HCT116 (cell line): ENCODE measurements around the gene SHISAL1. TPM values are rescaled to one million over a fixed set of nuclear protein-coding genes. Genes with fewer than 3 reads are reported as not detected.

Source experiments
- ATAC-seq: fragments of 200-7000 bp; cut with Tn5 transposase; 2 replicates; pipeline ENCODE4 v1.9.1; 2020; ENCODE audit warnings: mild to moderate bottlenecking, moderate library complexity
- BruUV-seq: library from RNA; stranded (reverse); fragments of 400-500 nt; replicated peaks from 2 replicates; lab custom pipeline; 2021; lab: Mats Ljungman, UMichigan
- CTCF ChIA-PET: fragments of 300-600 bp; sonication (Branson Sonifier 250); formaldehyde crosslinking; loops from one replicate; lab custom pipeline; 2021; ENCODE audit warnings: antibody characterized with exemption; lab: Charles Lee
- POLR2A ChIA-PET: fragments of 300-600, 350-600 bp; sonication (Branson Sonifier 250); formaldehyde crosslinking; loops from one replicate; lab custom pipeline; 2021; ENCODE audit warnings: antibody characterized with exemption; lab: Charles Lee
- RAD21 ChIA-PET, 2 experiments: fragments of 300-600 bp; sonication (Branson Sonifier 250); formaldehyde crosslinking; loops; one replicate each; lab custom pipeline; 2023; ENCODE audit warnings: low total read pairs in 2 of 2; ENCODE audit not compliant: uncharacterized antibody in 2 of 2, unreplicated experiment in 2 of 2, low non-redundant PET in 1 of 2; lab: Charles Lee
- DNase-seq: peaks from one replicate; pipeline ENCODE4 v3.0.0-alpha.2; 2010; ENCODE audit warnings: low read depth, low spot score
- H2AFZ ChIP-seq: fragments of 200-600 bp; shearing (Covaris generic), sonication (generic); 2 replicates; pipeline ENCODE4 v1.6.1; 2017; ENCODE audit warnings: low read depth, mixed run types, mixed read lengths, antibody characterized with exemption, low read length; ENCODE audit not compliant: poor library complexity, severe bottlenecking
- H3K27ac ChIP-seq: 2 replicates; pipeline ENCODE4 v1.5.1; 2012; ENCODE audit warnings: low read depth, low read length
- H3K27me3 ChIP-seq: fragments of 200-600 bp; sonication (generic); 2 replicates; pipeline ENCODE4 v1.6.1; 2016; ENCODE audit warnings: mixed run types, low read length, mixed read lengths; ENCODE audit not compliant: insufficient read depth
- H3K36me3 ChIP-seq, 2 experiments: fragments of 200-500 bp in 1 of 2; fragments of 200-600 bp in 1 of 2; sonication (Bioruptor generic) in 1 of 2; sonication (generic) in 1 of 2; 2 replicates each; pipeline versions ENCODE4 v1.5.1 to v1.6.1; 2014 to 2016; ENCODE audit warnings: low read length in 2 of 2, inconsistent platforms in 1 of 2, mixed read lengths in 1 of 2, mixed run types in 1 of 2; ENCODE audit not compliant: insufficient read depth in 2 of 2, control insufficient read depth in 1 of 2
- H3K4me1 ChIP-seq, 2 experiments: fragments of 200-600 bp in 1 of 2; sonication (generic) in 1 of 2; 2 replicates each; pipeline versions ENCODE4 v1.5.1 to v1.6.1; 2012 to 2017; ENCODE audit warnings: low read length in 2 of 2, inconsistent platforms in 1 of 2, mild to moderate bottlenecking in 1 of 2, mixed read lengths in 1 of 2, mixed run types in 1 of 2, moderate library complexity in 1 of 2; ENCODE audit not compliant: insufficient read depth in 2 of 2, control insufficient read depth in 1 of 2
- H3K4me2 ChIP-seq: fragments of 200-600 bp; sonication (generic); 2 replicates; pipeline ENCODE4 v1.6.1; 2017; ENCODE audit warnings: mixed run types, low read length, mixed read lengths
- H3K4me3 ChIP-seq, 2 experiments: fragments of 200-600 bp in 1 of 2; sonication (generic) in 1 of 2; replicated peaks in 1 of 2; 2 replicates each; pipeline ENCODE4 v1.5.1; 2011 to 2016; ENCODE audit warnings: low read length in 2 of 2, control low read depth in 1 of 2, low read depth in 1 of 2, mild to moderate bottlenecking in 1 of 2, mixed read lengths in 1 of 2, mixed run types in 1 of 2
- H3K79me2 ChIP-seq: fragments of 200-600 bp; sonication (generic); 2 replicates; pipeline ENCODE4 v1.6.1; 2017; ENCODE audit warnings: mild to moderate bottlenecking, mixed run types, low read length, moderate library complexity, mixed read lengths; ENCODE audit not compliant: insufficient read depth
- H3K9ac ChIP-seq: fragments of 200-600 bp; sonication (generic); 2 replicates; pipeline ENCODE4 v1.6.1; 2016; ENCODE audit warnings: low read length, mixed read lengths
- H3K9me2 ChIP-seq: fragments of 200-600 bp; sonication (generic), shearing (Covaris generic); 2 replicates; pipeline ENCODE4 v1.6.1; 2017; ENCODE audit warnings: mixed run types, mild to moderate bottlenecking, moderate library complexity; ENCODE audit not compliant: insufficient read depth
- H3K9me3 ChIP-seq, 2 experiments: fragments of 200-500 bp in 1 of 2; fragments of 200-600 bp in 1 of 2; sonication (Bioruptor generic) in 1 of 2; sonication (generic) in 1 of 2; 2 replicates each; pipeline ENCODE4 v1.6.1; 2014 to 2017; ENCODE audit warnings: low read length in 2 of 2, mixed read lengths in 2 of 2, inconsistent platforms in 1 of 2, low read depth in 1 of 2, mild to moderate bottlenecking in 1 of 2, mixed run types in 1 of 2, moderate library complexity in 1 of 2; ENCODE audit not compliant: control insufficient read depth in 1 of 2, insufficient read depth in 1 of 2
- H4K20me1 ChIP-seq: fragments of 200-600 bp; sonication (generic), shearing (Covaris generic); 2 replicates; pipeline ENCODE4 v1.6.1; 2017; ENCODE audit warnings: mixed run types, mild to moderate bottlenecking, moderate library complexity; ENCODE audit not compliant: insufficient read depth
- CBX3 ChIP-seq: IDR thresholded peaks from 2 replicates; pipeline ENCODE4 v1.6.1; 2012; ENCODE audit warnings: low read depth
- CEBPB ChIP-seq: IDR thresholded peaks from 2 replicates; pipeline ENCODE4 v1.6.1; 2012; ENCODE audit warnings: low read depth
- CTCF ChIP-seq, 3 experiments: fragments of 200-600 bp in 1 of 3; sonication (generic) in 1 of 3; IDR thresholded peaks in 2 of 3; conservative IDR thresholded peaks in 1 of 3; 2 replicates each; pipeline ENCODE4 v1.5.1; 2012 to 2017; ENCODE audit warnings: low read depth in 2 of 3, low read length in 2 of 3, antibody characterized with exemption in 1 of 3, borderline replicate concordance in 1 of 3, control low read depth in 1 of 3, mild to moderate bottlenecking in 1 of 3, mixed read lengths in 1 of 3, mixed run types in 1 of 3, moderate library complexity in 1 of 3; ENCODE audit not compliant: insufficient read depth in 1 of 3
- ELF1 ChIP-seq: IDR thresholded peaks from 2 replicates; pipeline ENCODE4 v1.6.1; 2012; ENCODE audit warnings: low read depth, borderline replicate concordance
- EZH2phosphoT487 ChIP-seq: fragments of 200-600 bp; IDR thresholded peaks from 2 replicates; pipeline ENCODE4 v1.6.1; 2018; ENCODE audit warnings: antibody characterized with exemption, borderline replicate concordance
- POLR2AphosphoS5 ChIP-seq: IDR thresholded peaks from 2 replicates; pipeline ENCODE4 v1.6.1; 2011; ENCODE audit warnings: mild to moderate bottlenecking, low read depth, low read length, moderate library complexity
- RAD21 ChIP-seq: IDR thresholded peaks from 2 replicates; pipeline ENCODE4 v1.6.1; 2012; ENCODE audit warnings: low read depth, mild to moderate bottlenecking
- SP1 ChIP-seq: IDR thresholded peaks from 2 replicates; pipeline ENCODE4 v1.6.1; 2012; ENCODE audit warnings: low read depth
- SRF ChIP-seq: IDR thresholded peaks from 2 replicates; pipeline ENCODE4 v1.6.1; 2012; ENCODE audit warnings: low read depth
- TCF7L2 ChIP-seq: IDR thresholded peaks from 2 replicates; pipeline ENCODE4 v1.7.0; 2011; ENCODE audit warnings: borderline replicate concordance, inconsistent platforms; ENCODE audit not compliant: insufficient read depth, insufficient read length; ENCODE audit errors: extremely low read depth
- ZBTB33 ChIP-seq: IDR thresholded peaks from 2 replicates; pipeline ENCODE4 v1.6.1; 2011; ENCODE audit warnings: mild to moderate bottlenecking, low read length, moderate library complexity; ENCODE audit not compliant: insufficient replicate concordance; ENCODE audit errors: extremely low read depth
- ZFX ChIP-seq: fragments of 450-650 bp; IDR thresholded peaks from 2 replicates; pipeline ENCODE4 v1.6.1; 2017
- intact Hi-C: fragments of 100-400 bp; cut with micrococcal nuclease; formaldehyde crosslinking; loops from 2 replicates; pipeline ENCODE4 v1.10.0; 2022
- total RNA-seq: library from RNA; stranded (reverse); gene quantifications from one replicate; pipeline ENCODE4 v1.2.1, GENCODE V29; 2021; ENCODE audit not compliant: unreplicated experiment

The SHISAL1 gene
- total RNA-seq, 1 experiment from 2014 or later: not detected

GRCh38 chr22:44360668-44361381 lies 48.1 kb upstream of the SHISAL1 start:
- H4K20me1 ChIP-seq: no peaks in the 10 kb centered on the region
- ChIA-PET POLR2A (no interaction called here), CTCF (no interaction called here)
- H3K79me2 ChIP-seq: no peaks in the 10 kb centered on the region
- no peak overlapping the region for H3K4me3 ChIP-seq
- H3K4me2 ChIP-seq: no peak overlapping the region
- no peaks in the 10 kb centered on the region for H3K36me3 ChIP-seq
- intact Hi-C loops: no loop called here
- ATAC-seq (no peak), DNase-seq (no peak)
- no peaks in the 10 kb centered on the region for H3K9me3 ChIP-seq
- no peak overlapping the region for H3K9ac ChIP-seq
- H3K4me1 ChIP-seq: peaks cover 0 to 8% of the 10 kb centered on the region in 2 experiments; a peak in 2 of 4 replicates
- TF ChIP-seq CBX3: no peak
- no peak for TF ChIP-seq CEBPB
- TF ChIP-seq SP1: no peak
- TF ChIP-seq CTCF (IDR thresholded peaks at IDR 0.05 in 2 of 3, conservative IDR thresholded peaks at IDR 0.05 in 1 of 3; ENCODE audit: borderline replicate concordance in 1 of 3, insufficient read depth in 1 of 3, low read depth in 2 of 3, low read length in 2 of 3): no peak
- TF ChIP-seq SRF: no peak
- no peak for TF ChIP-seq POLR2AphosphoS5
- TF ChIP-seq RAD21: no peak
- no peak for TF ChIP-seq ZFX
- TF ChIP-seq EZH2phosphoT487: no peak
- no peak for TF ChIP-seq ELF1
- no peak for TF ChIP-seq TCF7L2
- no peak for TF ChIP-seq ZBTB33
- TF ChIP-seq, all 23 proteins: peak for 0
- Histone ChIP-seq H3K27ac (no peak overlapping the region), H2AFZ (no peak overlapping the region), H3K9me2 (no peaks in the 10 kb centered on the region), H3K27me3 (0 out of 2 replicates have a peak, but pooled peaks cover under 1% of the 10 kb centered on the region)
- no TSS peak for BruUV-seq
- RAD21 ChIA-PET: no interaction called here
